Endothelial cell of umbilical vein (primary cell): ENCODE measurements around the gene BCS1L. TPM values are rescaled to one million over a fixed set of nuclear protein-coding genes. Genes with fewer than 3 reads are reported as not detected.
A peak's percentile ranks its signal among the peaks of the same experiment; 100 is the strongest.

Source experiments
- BruUV-seq: library from RNA; stranded (reverse); fragments of 400-500 nt; replicated peaks from 2 replicates; lab custom pipeline; 2021; lab: Mats Ljungman, UMichigan
- CTCF ChIA-PET: fragments of 300-600, 350-600 bp; sonication (Branson Sonifier 250); formaldehyde crosslinking; loops from one replicate; lab custom pipeline; 2021; ENCODE audit warnings: antibody characterized with exemption, inconsistent platforms; lab: Charles Lee
- POLR2A ChIA-PET: fragments of 300-600, 350-600 bp; sonication (Branson Sonifier 250); formaldehyde crosslinking; loops from one replicate; lab custom pipeline; 2021; ENCODE audit warnings: antibody characterized with exemption, inconsistent platforms; lab: Charles Lee
- DNase-seq: peaks from one replicate; pipeline ENCODE4 v3.0.0-alpha.2; 2011; ENCODE audit warnings: low read depth, low spot score
- FAIRE-seq: peaks from 2 replicates; lab custom pipeline; 2011; peaks lifted over from hg19 to GRCh38; lab: Jason Lieb, UNC
- H2AFZ ChIP-seq: 2 replicates; pipeline ENCODE4 v1.6.0; 2012; ENCODE audit warnings: low read depth, low read length, control low read depth, inconsistent platforms
- H3K27ac ChIP-seq: 2 replicates; pipeline ENCODE4 v1.5.1; 2011; ENCODE audit warnings: low read depth, mild to moderate bottlenecking, control low read depth, low read length, moderate library complexity; ENCODE audit not compliant: insufficient read depth
- H3K27me3 ChIP-seq, 2 experiments: 2 replicates each; pipeline versions ENCODE4 v1.6.0 to v1.6.1; 2011; ENCODE audit warnings: low read length in 2 of 2, mixed read lengths in 1 of 2; ENCODE audit not compliant: control insufficient read depth in 2 of 2, insufficient read depth in 2 of 2
- H3K36me3 ChIP-seq, 2 experiments: 2 replicates in 1 of 2; 3 replicates in 1 of 2; pipeline ENCODE4 v1.5.1; 2011; ENCODE audit warnings: low read length in 2 of 2, mild to moderate bottlenecking in 1 of 2, moderate library complexity in 1 of 2; ENCODE audit not compliant: control insufficient read depth in 2 of 2, insufficient read depth in 2 of 2; ENCODE audit errors: extremely low read depth in 1 of 2
- H3K4me1 ChIP-seq: 3 replicates; pipeline ENCODE4 v1.5.1; 2011; ENCODE audit warnings: mild to moderate bottlenecking, low read length; ENCODE audit not compliant: control insufficient read depth, insufficient read depth; ENCODE audit errors: extremely low read depth
- H3K4me2 ChIP-seq: 2 replicates; pipeline ENCODE4 v1.6.1; 2011; ENCODE audit warnings: low read length, control low read depth, mixed read lengths; ENCODE audit not compliant: insufficient read depth
- H3K4me3 ChIP-seq, 3 experiments: fragments of 200-600 bp in 1 of 3; sonication (generic), shearing (Covaris generic) in 1 of 3; replicated peaks in 1 of 3; 2 replicates each; pipeline ENCODE4 v1.5.1; 2011 to 2016; ENCODE audit warnings: control low read depth in 3 of 3, low read length in 3 of 3, mild to moderate bottlenecking in 2 of 3, inconsistent platforms in 1 of 3, low read depth in 1 of 3, moderate library complexity in 1 of 3; ENCODE audit not compliant: insufficient read depth in 1 of 3
- H3K79me2 ChIP-seq: 2 replicates; pipeline ENCODE4 v1.6.0; 2012; ENCODE audit warnings: low read length, inconsistent platforms; ENCODE audit not compliant: control insufficient read depth, insufficient read depth
- H3K9ac ChIP-seq: replicated peaks from 2 replicates; pipeline ENCODE3; 2011; ENCODE audit warnings: low read length, control low read depth; ENCODE audit not compliant: insufficient read depth; ENCODE audit errors: extremely low read depth
- H3K9me1 ChIP-seq: replicated peaks from 3 replicates; pipeline ENCODE4 v1.6.0; 2011; ENCODE audit warnings: mild to moderate bottlenecking, low read length; ENCODE audit not compliant: control insufficient read depth, insufficient read depth; ENCODE audit errors: extremely low read depth
- H3K9me3 ChIP-seq: replicated peaks from 2 replicates; pipeline ENCODE4 v1.5.1; 2012; ENCODE audit warnings: low read length, inconsistent platforms; ENCODE audit not compliant: control insufficient read depth, insufficient read depth
- H4K20me1 ChIP-seq: replicated peaks from 2 replicates; pipeline ENCODE3; 2011; ENCODE audit warnings: mild to moderate bottlenecking, low read length; ENCODE audit not compliant: control insufficient read depth, insufficient read depth; ENCODE audit errors: extremely low read depth
- CTCF ChIP-seq, 2 donors: IDR thresholded peaks; 1 replicate in 1 of 2; 2 replicates in 1 of 2; pipeline ENCODE4 v1.5.1; 2011; ENCODE audit warnings: low read length in 2 of 2, mild to moderate bottlenecking in 2 of 2, moderate library complexity in 2 of 2, control low read depth in 1 of 2, inconsistent platforms in 1 of 2, low read depth in 1 of 2; ENCODE audit not compliant: insufficient read depth in 1 of 2; ENCODE audit errors: extremely low read depth in 1 of 2
- FOS ChIP-seq: IDR thresholded peaks from 2 replicates; pipeline ENCODE4 v1.6.1; 2011; ENCODE audit warnings: mild to moderate bottlenecking, low read length, moderate library complexity, borderline replicate concordance; ENCODE audit not compliant: insufficient read depth
- GATA2 ChIP-seq: IDR thresholded peaks from 2 replicates; pipeline ENCODE4 v1.7.0; 2011; ENCODE audit warnings: low read depth, mild to moderate bottlenecking, moderate library complexity, mixed read lengths, low read length; ENCODE audit not compliant: insufficient read length, insufficient read depth
- JUN ChIP-seq: IDR thresholded peaks from 2 replicates; pipeline ENCODE4 v1.6.1; 2011; ENCODE audit warnings: borderline replicate concordance, low read depth; ENCODE audit not compliant: insufficient read length, insufficient read depth
- MAX ChIP-seq: IDR thresholded peaks from 2 replicates; pipeline ENCODE4 v1.6.1; 2011; ENCODE audit not compliant: insufficient read depth, insufficient read length
- MYC ChIP-seq: IDR thresholded peaks from one replicate; pipeline ENCODE4 v1.6.1; 2011; ENCODE audit warnings: mild to moderate bottlenecking, low read depth, low read length
- POLR2AphosphoS5 ChIP-seq: IDR thresholded peaks from 2 replicates; pipeline ENCODE4 v1.6.1; 2012; ENCODE audit warnings: low read depth, mild to moderate bottlenecking, control low read depth, low read length, moderate library complexity; ENCODE audit not compliant: insufficient read depth
- dilution Hi-C: fragments of 300-500 bp; cut with MboI; formaldehyde crosslinking; loops from one replicate; pipeline ENCODE4 v1.15.0; 2019; ENCODE audit warnings: low sequenced_read_pairs; ENCODE audit not compliant: extremely low pct_ligation_motif_present
- intact Hi-C: fragments of 100-400 bp; cut with micrococcal nuclease; formaldehyde crosslinking; loops from one replicate; pipeline ENCODE4 v1.10.0; 2022
- polyA plus RNA-seq, 4 experiments: library from polyadenylated mRNA; depleted of rRNA in 3 of 4; stranded (reverse) in 3 of 4; unstranded in 1 of 4; fragments of >200 nt; gene quantifications; 2 replicates each; pipeline versions ENCODE4 v1.2.1 to v1.2.3, GENCODE V29; 2011 to 2012; ENCODE audit warnings: missing spikeins in 1 of 4
- total RNA-seq: library from RNA; stranded (reverse); gene quantifications from 2 replicates; pipeline ENCODE4 v1.2.3, GENCODE V29; 2021

BCS1L gene
- total and polyA plus RNA-seq, 2 donors (not counting 3 experiments of a cell fraction or from before 2014, with no cell fraction given), result 57.4 to 70.3 TPM

GRCh38 chr2:218645126-218645525 lies 14.4 kb upstream of the BCS1L start:
- H3K9me1 ChIP-seq, result no peaks in the 10 kb centered on the region
- H3K27me3 ChIP-seq, result no peaks in the 10 kb centered on the region
- TF ChIP-seq POLR2AphosphoS5 (peak; percentile 19), FOS (no peak)
- H4K20me1 ChIP-seq, result no peaks in the 10 kb centered on the region
- intact Hi-C loops (loop anchor here (5.0 kb wide), 1 partner anchor 373 kb away; the partner anchor contains the start of genes AAMP and PNKD), dilution Hi-C loops (loop anchor here (5.0 kb wide), 1 partner anchor 78 kb away; the partner anchor contains the start of genes CNOT9 and USP37)
- H3K4me3 ChIP-seq, result no peak overlapping the region
- no peak overlapping the region for H3K9ac ChIP-seq
- DNase-seq, result peak; percentile 39
- peaks cover 6% of the 10 kb centered on the region for H3K4me1 ChIP-seq
- no TSS peak for BruUV-seq
- ChIA-PET POLR2A (interaction anchor here (1.2 kb wide), 1 partner anchor 9 kb away, joined by 3 read pairs; no protein-coding TSS in a partner anchor), CTCF (no interaction called here)
- no peak overlapping the region for H2AFZ ChIP-seq
- peaks cover 9% of the 10 kb centered on the region for H3K79me2 ChIP-seq
- peak overlapping the region; percentile 23 for H3K27ac ChIP-seq
- no peaks in the 10 kb centered on the region for H3K9me3 ChIP-seq
- H3K36me3 ChIP-seq, result peaks cover 24 to 54% of the 10 kb centered on the region in 2 experiments
- no peak overlapping the region for H3K4me2 ChIP-seq
- FAIRE-seq, result peak; percentile 58

GRCh38 chr2:218648088-218648786 lies 11.2 kb upstream of the BCS1L start:
- H3K4me3 ChIP-seq, result no peak overlapping the region
- H3K79me2 ChIP-seq, result peaks cover 9% of the 10 kb centered on the region
- no peaks in the 10 kb centered on the region for H3K9me3 ChIP-seq
- TF ChIP-seq MAX (no peak), POLR2AphosphoS5 (no peak), JUN (no peak), FOS (no peak), GATA2 (no peak), MYC (no peak), CTCF (IDR thresholded peaks at IDR 0.05; ENCODE audit: extremely low read depth in 1 of 2, insufficient read depth in 1 of 2, low read depth in 1 of 2, low read length in 2 of 2) (peak; percentile 81 to 91)
- H4K20me1 ChIP-seq, result no peaks in the 10 kb centered on the region
- no peak overlapping the region for H2AFZ ChIP-seq
- H3K4me2 ChIP-seq, result no peak overlapping the region
- H3K9ac ChIP-seq, result no peak overlapping the region
- ChIA-PET CTCF (interaction anchor here (0.6 to 3.8 kb wide), 10 partner anchors 10 to 199 kb away, joined by 3 to 31 read pairs (median 4); partner anchors contain the start of genes BCS1L, PLCD4 and ZNF142), POLR2A (no interaction called here)
- H3K27me3 ChIP-seq, result no peaks in the 10 kb centered on the region
- H3K4me1 ChIP-seq, result peaks cover 6% of the 10 kb centered on the region
- H3K9me1 ChIP-seq, result no peaks in the 10 kb centered on the region
- H3K36me3 ChIP-seq, result peaks cover 23 to 44% of the 10 kb centered on the region in 2 experiments
- BruUV-seq, result no TSS peak
- DNase-seq (peak; percentile 75), FAIRE-seq (peak; percentile 96)
- dilution Hi-C loops, result loop anchor here (5.0 kb wide), 1 partner anchor 81 kb away; the partner anchor contains the start of genes CNOT9 and USP37
- intact Hi-C loops, result loop anchor here (1.0 to 5.0 kb wide), 6 partner anchors 17 to 376 kb away; partner anchors contain the start of genes AAMP and PNKD
- H3K27ac ChIP-seq, result no peak overlapping the region
